Activated T-helper 17 cell treated with anti-CD3 and anti-CD28 coated beads, Interleukin-2, amount 50 U/mL, for 72 hours (primary cell): Measurements from ENCODE around the gene STRIT1. TPM values are rescaled to one million over a fixed set of nuclear protein-coding genes. Genes with fewer than 3 reads are reported as not detected.

Experiments used
- ATAC-seq: fragments of 150-1000 bp; cut with Tn5 transposase; replicated peaks from 2 replicates; pipeline ENCODE4 v1.10.0; 2021; ENCODE audit warnings: mild to moderate bottlenecking, moderate library complexity
- H3K27ac Mint-ChIP-seq: one replicate; pipeline ENCODE4 v1.8.0; 2022; ENCODE audit warnings: mixed read lengths
- H3K27me3 Mint-ChIP-seq: one replicate; pipeline ENCODE4 v1.8.0; 2022; ENCODE audit warnings: mixed read lengths
- H3K36me3 Mint-ChIP-seq: one replicate; pipeline ENCODE4 v1.8.0; 2022; ENCODE audit warnings: low read depth, mild to moderate bottlenecking, mixed read lengths
- H3K4me1 Mint-ChIP-seq: one replicate; pipeline ENCODE4 v1.8.0; 2022; ENCODE audit warnings: mixed read lengths
- H3K4me3 Mint-ChIP-seq: one replicate; pipeline ENCODE4 v1.8.0; 2022; ENCODE audit warnings: mild to moderate bottlenecking, mixed read lengths
- H3K9me3 Mint-ChIP-seq: one replicate; pipeline ENCODE4 v1.8.0; 2022; ENCODE audit warnings: mixed read lengths
- total RNA-seq, 2 donors: library from RNA; stranded (reverse); gene quantifications; one replicate each; pipeline ENCODE4 v1.2.3, GENCODE V29; 2022

STRIT1 gene
- total RNA-seq, 2 donors from 2014 or later, result not detected

- no peaks in the 10 kb centered on the region for H3K36me3 Mint-ChIP-seq
- H3K27ac Mint-ChIP-seq, result no peak overlapping the region
- H3K27me3 Mint-ChIP-seq, result peaks cover 3% of the 10 kb centered on the region
- ATAC-seq, result no peak
- H3K4me3 Mint-ChIP-seq, result no peak overlapping the region
- H3K9me3 Mint-ChIP-seq, result no peaks in the 10 kb centered on the region
- no peaks in the 10 kb centered on the region for H3K4me1 Mint-ChIP-seq
Measured at GRCh38 chr3:155325263-155325835, 31.9 kb upstream of the STRIT1 start.

- no peak for ATAC-seq
- H3K9me3 Mint-ChIP-seq, result no peaks in the 10 kb centered on the region
- no peaks in the 10 kb centered on the region for H3K36me3 Mint-ChIP-seq
- no peak overlapping the region for H3K27ac Mint-ChIP-seq
- H3K4me1 Mint-ChIP-seq, result no peaks in the 10 kb centered on the region
- peaks cover 3% of the 10 kb centered on the region for H3K27me3 Mint-ChIP-seq
- no peak overlapping the region for H3K4me3 Mint-ChIP-seq
Measured at GRCh38 chr3:155323063-155323666, 29.7 kb upstream of the STRIT1 start.

GRCh38 chr3:155321418-155321817 is 27.9 kb upstream of the STRIT1 start:
- ATAC-seq, result no peak
- Mint-ChIP-seq H3K27ac (no peak overlapping the region), H3K4me1 (no peaks in the 10 kb centered on the region), H3K9me3 (no peaks in the 10 kb centered on the region), H3K27me3 (peaks cover 3% of the 10 kb centered on the region), H3K36me3 (no peaks in the 10 kb centered on the region), H3K4me3 (no peak overlapping the region)

- Mint-ChIP-seq H3K4me3 (no peak overlapping the region), H3K36me3 (no peaks in the 10 kb centered on the region), H3K9me3 (no peaks in the 10 kb centered on the region), H3K4me1 (no peaks in the 10 kb centered on the region), H3K27me3 (peaks cover 3% of the 10 kb centered on the region), H3K27ac (no peak overlapping the region)
- no peak for ATAC-seq
Measured at GRCh38 chr3:155320934-155321333, 27.5 kb upstream of the STRIT1 start.

GRCh38 chr3:155318740-155319139 is 25.3 kb upstream of the STRIT1 start:
- no peak overlapping the region for H3K4me3 Mint-ChIP-seq
- no peaks in the 10 kb centered on the region for H3K36me3 Mint-ChIP-seq
- no peaks in the 10 kb centered on the region for H3K4me1 Mint-ChIP-seq
- ATAC-seq, result no peak
- H3K27ac Mint-ChIP-seq, result no peak overlapping the region
- H3K9me3 Mint-ChIP-seq, result no peaks in the 10 kb centered on the region
- no peaks in the 10 kb centered on the region for H3K27me3 Mint-ChIP-seq

- H3K36me3 Mint-ChIP-seq, result no peaks in the 10 kb centered on the region
- H3K9me3 Mint-ChIP-seq, result no peaks in the 10 kb centered on the region
- no peaks in the 10 kb centered on the region for H3K27me3 Mint-ChIP-seq
- no peak overlapping the region for H3K4me3 Mint-ChIP-seq
- no peak overlapping the region for H3K27ac Mint-ChIP-seq
- no peak for ATAC-seq
- H3K4me1 Mint-ChIP-seq, result no peaks in the 10 kb centered on the region
Measured at GRCh38 chr3:155317211-155317610, 23.7 kb upstream of the STRIT1 start.

- ATAC-seq, result no peak
- Mint-ChIP-seq H3K27ac (no peak overlapping the region), H3K27me3 (no peaks in the 10 kb centered on the region), H3K36me3 (no peaks in the 10 kb centered on the region), H3K4me3 (no peak overlapping the region), H3K4me1 (no peaks in the 10 kb centered on the region), H3K9me3 (no peaks in the 10 kb centered on the region)
Measured at GRCh38 chr3:155316426-155316825, 22.9 kb upstream of the STRIT1 start.

- no peak overlapping the region for H3K4me3 Mint-ChIP-seq
- no peaks in the 10 kb centered on the region for H3K36me3 Mint-ChIP-seq
- no peaks in the 10 kb centered on the region for H3K27me3 Mint-ChIP-seq
- H3K9me3 Mint-ChIP-seq, result no peaks in the 10 kb centered on the region
- H3K4me1 Mint-ChIP-seq, result no peaks in the 10 kb centered on the region
- no peak for ATAC-seq
- no peak overlapping the region for H3K27ac Mint-ChIP-seq
Measured at GRCh38 chr3:155313916-155314315, 20.4 kb upstream of the STRIT1 start.

GRCh38 chr3:155313300-155313699 is 19.8 kb upstream of the STRIT1 start:
- Mint-ChIP-seq H3K4me3 (no peak overlapping the region), H3K4me1 (no peaks in the 10 kb centered on the region), H3K36me3 (no peaks in the 10 kb centered on the region), H3K27ac (no peak overlapping the region), H3K27me3 (no peaks in the 10 kb centered on the region), H3K9me3 (no peaks in the 10 kb centered on the region)
- ATAC-seq, result no peak

GRCh38 chr3:155312781-155313180 is 19.3 kb upstream of the STRIT1 start:
- no peak for ATAC-seq
- Mint-ChIP-seq H3K4me3 (no peak overlapping the region), H3K27ac (no peak overlapping the region), H3K4me1 (no peaks in the 10 kb centered on the region), H3K9me3 (no peaks in the 10 kb centered on the region), H3K27me3 (no peaks in the 10 kb centered on the region), H3K36me3 (no peaks in the 10 kb centered on the region)

GRCh38 chr3:155309581-155309980 is 16.1 kb upstream of the STRIT1 start:
- no peaks in the 10 kb centered on the region for H3K4me1 Mint-ChIP-seq
- no peak overlapping the region for H3K27ac Mint-ChIP-seq
- no peaks in the 10 kb centered on the region for H3K36me3 Mint-ChIP-seq
- H3K4me3 Mint-ChIP-seq, result no peak overlapping the region
- no peaks in the 10 kb centered on the region for H3K9me3 Mint-ChIP-seq
- no peaks in the 10 kb centered on the region for H3K27me3 Mint-ChIP-seq
- no peak for ATAC-seq

GRCh38 chr3:155308831-155309230 is 15.3 kb upstream of the STRIT1 start:
- Mint-ChIP-seq H3K36me3 (no peaks in the 10 kb centered on the region), H3K4me3 (no peak overlapping the region), H3K27ac (no peak overlapping the region), H3K9me3 (no peaks in the 10 kb centered on the region), H3K27me3 (no peaks in the 10 kb centered on the region), H3K4me1 (no peaks in the 10 kb centered on the region)
- ATAC-seq, result no peak

- Mint-ChIP-seq H3K27me3 (no peaks in the 10 kb centered on the region), H3K4me3 (no peak overlapping the region), H3K4me1 (no peaks in the 10 kb centered on the region), H3K27ac (no peak overlapping the region), H3K9me3 (no peaks in the 10 kb centered on the region), H3K36me3 (no peaks in the 10 kb centered on the region)
- no peak for ATAC-seq
Measured at GRCh38 chr3:155307183-155307582, 13.7 kb upstream of the STRIT1 start.

- Mint-ChIP-seq H3K4me3 (no peak overlapping the region), H3K9me3 (no peaks in the 10 kb centered on the region), H3K27ac (no peak overlapping the region), H3K4me1 (no peaks in the 10 kb centered on the region), H3K36me3 (no peaks in the 10 kb centered on the region), H3K27me3 (no peaks in the 10 kb centered on the region)
- no peak for ATAC-seq
Measured at GRCh38 chr3:155304394-155304793, 10.9 kb upstream of the STRIT1 start.

GRCh38 chr3:155303540-155304097 is 10.1 kb upstream of the STRIT1 start:
- Mint-ChIP-seq H3K27ac (no peak overlapping the region), H3K9me3 (peaks cover 3% of the 10 kb centered on the region), H3K4me3 (no peak overlapping the region), H3K36me3 (no peaks in the 10 kb centered on the region), H3K4me1 (no peaks in the 10 kb centered on the region), H3K27me3 (no peaks in the 10 kb centered on the region)
- ATAC-seq, result no peak
